Measurements from ENCODE around the gene UGDH. TPM values are rescaled to one million over a fixed set of nuclear protein-coding genes. Genes with fewer than 3 reads are reported as not detected.

UGDH gene
- total RNA-seq, 2 donors from 2014 or later: 26.0 to 26.6 TPM

DNA sequence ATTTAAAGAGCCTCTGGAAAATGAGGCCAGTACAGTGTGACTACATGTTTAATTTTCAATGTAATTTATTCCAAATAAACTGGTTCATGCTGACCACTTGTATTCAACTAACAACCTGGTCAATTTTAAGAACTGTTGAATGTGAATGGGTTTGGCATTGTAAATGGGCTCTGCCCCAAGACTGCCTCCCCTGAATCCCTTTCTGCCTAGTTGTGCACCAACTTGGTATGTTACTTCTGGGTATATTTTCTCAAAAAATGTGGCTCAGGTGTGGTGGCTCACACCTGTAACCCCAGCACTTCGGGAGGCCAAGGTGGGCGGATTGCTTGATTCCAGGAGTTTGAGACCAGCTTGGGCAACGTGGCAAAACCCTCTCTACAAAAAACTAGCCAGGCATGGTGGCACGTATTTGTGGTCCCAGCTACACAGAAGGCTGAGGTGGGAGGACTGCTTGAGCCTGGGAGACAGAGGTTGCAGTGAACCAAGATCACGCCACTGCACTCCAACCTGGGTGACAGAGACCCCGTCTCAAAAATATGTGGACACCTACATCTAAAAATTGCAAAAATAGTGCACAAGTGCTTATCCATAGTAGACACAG is 75.7 kb downstream of the UGDH start:
- peak overlapping the region; percentile 41 to 86 for H3K27ac Mint-ChIP-seq
- H3K36me3 Mint-ChIP-seq: peaks cover 28 to 47% of the 10 kb centered on the region in 2 donors
- H3K9me3 Mint-ChIP-seq: no peaks in the 10 kb centered on the region
- ATAC-seq (no peak), DNase-seq (ENCODE audit: low spot score in 2 of 2) (no peak)

DNA sequence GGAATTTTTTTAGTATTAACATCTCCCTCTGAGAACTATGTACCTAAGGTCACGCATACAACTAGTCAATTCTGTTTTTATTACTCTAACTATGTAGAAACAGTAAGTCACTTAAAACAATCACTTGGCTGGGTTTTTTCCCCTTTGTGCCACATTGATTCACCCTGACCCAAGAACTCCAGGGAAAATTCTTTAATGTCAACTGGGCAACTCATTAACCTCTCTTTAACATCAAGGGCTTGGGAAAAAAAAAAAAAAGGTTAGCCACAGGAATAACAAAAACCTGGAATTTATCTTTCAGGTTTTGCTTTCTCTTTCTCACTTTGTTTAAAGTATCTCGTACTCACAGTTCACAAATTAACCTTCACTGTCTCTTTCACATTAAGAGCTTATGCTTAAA is 76.6 kb downstream of the UGDH start:
- ATAC-seq (no peak), DNase-seq (ENCODE audit: low spot score in 2 of 2) (no peak)
- peaks cover 27 to 38% of the 10 kb centered on the region in 2 donors for H3K36me3 Mint-ChIP-seq
- H3K27ac Mint-ChIP-seq: peak overlapping the region in 1 of 2 donors; percentile 78
- H3K9me3 Mint-ChIP-seq: no peaks in the 10 kb centered on the region

Other genes starting within 250 kb of the UGDH start
- gene RFC1, start 161.1 kb downstream of the UGDH start, total RNA-seq: 100 to 1,000 TPM in 1 of 2 donors, 10 to 100 TPM in 1; 97.7 to 105 TPM
- gene KLB, start 120.5 kb downstream of the UGDH start, total RNA-seq: not detected
- 1,000 to 10,000 TPM; 1,913 to 2,275 TPM for gene RPL9, start 68.5 kb downstream of the UGDH start, total RNA-seq
- 10 to 100 TPM; 23.2 to 40.2 TPM for gene LIAS, start 68.4 kb downstream of the UGDH start, total RNA-seq
- gene SMIM14, start 111.4 kb upstream of the UGDH start, total RNA-seq: 1 to 10 TPM; 1.3 to 4.7 TPM
- gene UBE2K, start 170.7 kb upstream of the UGDH start, total RNA-seq: 10 to 100 TPM; 70.8 to 78.8 TPM